ENCODE results near the gene CACNA1I. TPM values are rescaled to one million over a fixed set of nuclear protein-coding genes. Genes with fewer than 3 reads are reported as not detected.

Gene CACNA1I
- total and polyA plus RNA-seq, 2 of the 8 experiments (the other 6 are each of a cell fraction or from before 2014, with no cell fraction given), result 0.77 to 1.2 TPM

- POLR2A ChIA-PET (ENCODE audit: partially characterized antibody), result no interaction called here
- no peak overlapping the region for H2BK20ac ChIP-seq (ENCODE audit: low read length)
- H3K9ac ChIP-seq (replicated peaks in 1 of 4; ENCODE audit: extremely low read depth in 1 of 4, low read depth in 3 of 4, low read length in 3 of 4), result no peak overlapping the region
- CTCF ChIA-PET (ENCODE audit: partially characterized antibody), result interaction anchor here (0.8 kb wide), 1 partner anchor 14 kb away, joined by 3 read pairs; no protein-coding TSS in a partner anchor
- no peak overlapping the region for H4K91ac ChIP-seq (replicated peaks; ENCODE audit: insufficient read length, low read length)
- no peaks in the 10 kb centered on the region for H4K20me1 ChIP-seq (replicated peaks in 1 of 2; ENCODE audit: control insufficient read depth in 1 of 2, insufficient read depth in 2 of 2, low read length in 2 of 2)
- no peak overlapping the region for H3K23ac ChIP-seq (ENCODE audit: insufficient read length)
- H3K36me3 ChIP-seq (ENCODE audit: control insufficient read depth in 2 of 4, insufficient read depth in 4 of 4, low read length in 3 of 4), result no peaks in the 10 kb centered on the region
- H2AFZ ChIP-seq (ENCODE audit: low read length), result 0 out of 2 replicates have a peak overlapping the region, but pooled peaks have one; percentile 18
- H4K5ac ChIP-seq (ENCODE audit: insufficient read length, low read depth, low read length), result no peak overlapping the region
- no peak for FAIRE-seq
- H3K56ac ChIP-seq (replicated peaks; ENCODE audit: insufficient read length, low read depth, low read length), result no peak overlapping the region
- H2BK15ac ChIP-seq (ENCODE audit: low read length), result no peak overlapping the region
- no peaks in the 10 kb centered on the region for H3K79me1 ChIP-seq (ENCODE audit: low read depth, low read length)
- no peak overlapping the region for H3K4me3 ChIP-seq (ENCODE audit: extremely low read depth in 1 of 4, insufficient read depth in 2 of 4, low read depth in 3 of 4, low read length in 4 of 4)
- H3K4me2 ChIP-seq (ENCODE audit: insufficient read depth in 1 of 2, low read depth in 2 of 2, low read length in 2 of 2), result no peak overlapping the region
- no peak overlapping the region for H2BK120ac ChIP-seq (replicated peaks; ENCODE audit: low read depth, low read length)
- peak in 1 of 2 experiments; percentile 40 for DNase-seq (ENCODE audit: low read depth in 1 of 2, low spot score in 2 of 2)
- no peaks in the 10 kb centered on the region for H3K9me3 ChIP-seq (ENCODE audit: insufficient read depth in 2 of 2, low read depth in 1 of 2, low read length in 1 of 2)
- H2BK5ac ChIP-seq (ENCODE audit: low read depth, low read length), result no peak overlapping the region
- H3K23me2 ChIP-seq (ENCODE audit: low read depth, low read length), result no peaks in the 10 kb centered on the region
- no peak overlapping the region for H3K4ac ChIP-seq (replicated peaks; ENCODE audit: insufficient read length, low read depth, low read length)
- H2AK5ac ChIP-seq (ENCODE audit: low read depth, low read length), result no peak overlapping the region
- no peak overlapping the region for H2BK12ac ChIP-seq (ENCODE audit: low read depth, low read length)
- no peaks in the 10 kb centered on the region for H3K27me3 ChIP-seq (replicated peaks in 1 of 4; ENCODE audit: control insufficient read depth in 3 of 4, extremely low read depth in 1 of 4, insufficient read depth in 3 of 4, low read length in 3 of 4)
- H3K4me1 ChIP-seq (replicated peaks in 1 of 4; ENCODE audit: control insufficient read depth in 3 of 4, insufficient read depth in 4 of 4, low read length in 3 of 4), result peaks cover 0 to 5% (median 0%) of the 10 kb centered on the region in 4 experiments; a peak in 1 of 7 replicates
- WGBS, 2 experiments (ENCODE audit: extremely low coverage in 1 of 2, insufficient coverage in 1 of 2, insufficient read length in 1 of 2, insufficient replicate concordance in 2 of 2, low coverage in 1 of 2, low lambda C conversion rate in 2 of 2, missing lambda C conversion rate in 1 of 2), result 86% methylated on average over 13 of the region's 13 CpGs; no CpG with 5 or more reads in 1 of the 2 experiments
- no peak overlapping the region for H3K27ac ChIP-seq (ENCODE audit: low read depth, low read length)
- H4K8ac ChIP-seq (ENCODE audit: extremely low read depth, insufficient read depth, low read length), result no peak overlapping the region
- H3K14ac ChIP-seq (ENCODE audit: insufficient read length), result no peak overlapping the region
- TF ChIP-seq TAF7 (optimal IDR thresholded peaks at IDR 0.05; ENCODE audit: borderline replicate concordance, low read depth, low read length) (no peak), CHD2 (IDR thresholded peaks at IDR 0.05; ENCODE audit: low read length) (no peak), RAD21 (IDR thresholded peaks at IDR 0.05 in 1 of 2, conservative IDR thresholded peaks at IDR 0.05 in 1 of 2; ENCODE audit: low read depth in 2 of 2, low read length in 2 of 2) (no peak), KDM1A (IDR thresholded peaks at IDR 0.05; ENCODE audit: borderline replicate concordance, low read length) (no peak), BCL11A (IDR thresholded peaks at IDR 0.05; ENCODE audit: low read depth in 2 of 2, low read length in 2 of 2) (no peak)
- H3K79me2 ChIP-seq (ENCODE audit: control insufficient read depth in 1 of 2, insufficient read depth in 2 of 2, low read length in 2 of 2), result no peaks in the 10 kb centered on the region
- H3K18ac ChIP-seq (ENCODE audit: extremely low read depth, low read length), result no peak overlapping the region; the same call in 1 of the 2 replicates
Observed at GRCh38 chr22:39729141-39729934, 158.8 kb downstream of the CACNA1I start.
